Activated CD4-positive, alpha-beta T cell treated with anti-CD3 and anti-CD28 coated beads, Interleukin-2, amount 50 U/mL, for 1 hour (primary cell): Measurements from ENCODE around the gene SDF2.
"Not testable (repeated sequence)": the region's sequence is repeated elsewhere in the genome, so short reads cannot be mapped to it uniquely, and the experiment has no call there.

Experiments used
- DNase-seq: peaks from one replicate; pipeline ENCODE4 v3.0.0-alpha.2; 2020

The SDF2 gene

DNA sequence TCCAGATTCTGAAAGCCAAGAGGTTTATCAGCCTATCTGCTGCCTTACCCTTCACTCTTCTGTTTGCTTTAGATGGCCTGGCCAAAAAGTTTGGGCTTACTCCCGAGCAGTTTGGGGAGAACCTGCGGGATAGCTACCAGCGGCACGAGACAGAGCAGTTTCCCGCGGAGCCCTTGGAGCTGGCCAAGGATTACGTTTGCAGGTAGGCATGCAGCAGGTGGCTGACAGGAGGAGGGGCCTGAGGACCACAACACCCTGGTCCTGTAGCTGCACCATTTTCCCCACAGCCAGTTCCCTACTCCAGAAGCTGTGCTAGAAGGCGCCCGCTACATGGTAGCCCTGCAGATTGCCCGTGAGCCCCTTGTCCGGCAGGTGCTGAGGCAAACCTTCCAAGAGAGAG, 20.9 kb upstream of the SDF2 start:
- no peak for DNase-seq

DNA sequence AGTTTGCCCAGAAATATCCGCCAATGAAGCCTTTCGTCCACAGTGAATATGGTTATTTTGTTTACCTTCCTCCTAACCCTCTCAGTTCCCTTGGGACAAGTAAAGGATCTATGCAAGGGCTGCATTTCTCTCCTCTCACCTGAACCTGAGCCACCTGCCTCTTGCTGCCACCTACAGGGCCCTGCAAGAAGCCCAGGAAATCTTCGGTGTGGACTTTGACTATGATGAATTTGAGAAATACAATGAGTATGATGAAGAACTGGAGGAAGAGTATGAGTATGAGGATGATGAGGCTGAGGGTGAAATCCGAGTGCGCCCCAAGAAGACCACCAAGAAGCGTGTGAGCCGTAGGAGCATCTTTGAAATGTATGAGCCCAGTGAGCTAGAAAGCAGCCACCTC, 14.3 kb upstream of the SDF2 start:
- no peak for DNase-seq

DNA sequence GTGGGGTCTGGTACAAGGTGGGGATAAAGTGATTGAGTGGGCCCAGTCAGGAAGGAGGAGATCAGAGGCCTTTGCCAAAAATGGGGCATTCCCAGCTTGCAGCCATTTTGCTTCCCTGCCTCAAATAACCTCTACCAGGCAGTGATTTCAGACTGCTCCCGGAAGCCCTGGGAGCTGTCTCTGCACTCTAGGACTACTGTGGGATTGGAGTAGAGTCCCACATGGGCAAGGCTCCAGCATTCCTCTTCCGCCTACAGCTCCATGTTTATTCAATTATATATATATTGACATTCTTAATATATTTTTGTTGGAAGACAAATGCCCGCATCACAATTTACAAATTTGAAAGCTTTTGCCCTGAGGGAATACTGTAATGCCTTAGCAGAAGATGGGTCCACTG, 13.8 kb upstream of the SDF2 start:
- no peak for DNase-seq

DNA sequence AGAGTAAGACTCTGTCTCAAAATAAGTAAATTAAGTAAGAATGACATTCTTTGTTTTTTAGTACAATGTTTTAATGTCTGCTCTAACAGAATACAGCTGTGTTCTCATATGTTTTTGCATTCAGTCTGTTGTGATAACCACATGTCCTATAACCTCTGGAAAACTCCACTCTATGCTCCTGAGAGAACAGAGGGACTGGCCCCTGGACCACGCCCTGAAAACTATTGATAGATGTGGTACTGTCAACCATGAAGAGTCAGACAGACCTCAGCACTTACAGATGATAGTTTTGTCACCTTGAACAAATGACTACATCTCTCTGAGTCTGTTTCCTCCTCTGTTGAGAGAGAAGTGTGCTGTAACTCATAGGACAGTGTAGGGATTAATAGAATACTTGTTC, 8.2 kb upstream of the SDF2 start:
- no peak for DNase-seq

DNA sequence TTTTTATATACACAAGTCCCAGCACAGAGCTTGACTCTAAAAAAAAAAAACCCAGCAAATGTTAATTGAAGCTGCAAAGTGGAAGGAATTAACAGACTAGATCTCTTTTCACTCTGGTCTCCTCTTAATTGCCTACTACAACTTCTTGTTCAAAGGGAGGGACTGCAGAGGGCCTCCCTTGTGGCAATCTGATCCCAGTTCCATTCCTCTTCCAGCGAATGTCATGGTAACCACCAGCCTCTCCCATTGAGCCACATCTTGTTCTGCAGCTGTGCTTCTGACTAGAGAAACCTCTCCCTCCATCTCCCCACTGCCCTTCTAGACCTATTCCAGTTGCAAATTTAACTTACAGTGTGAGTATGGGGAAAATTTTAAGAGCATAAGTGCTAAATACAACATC, 6.2 kb upstream of the SDF2 start:
- no peak for DNase-seq

DNA sequence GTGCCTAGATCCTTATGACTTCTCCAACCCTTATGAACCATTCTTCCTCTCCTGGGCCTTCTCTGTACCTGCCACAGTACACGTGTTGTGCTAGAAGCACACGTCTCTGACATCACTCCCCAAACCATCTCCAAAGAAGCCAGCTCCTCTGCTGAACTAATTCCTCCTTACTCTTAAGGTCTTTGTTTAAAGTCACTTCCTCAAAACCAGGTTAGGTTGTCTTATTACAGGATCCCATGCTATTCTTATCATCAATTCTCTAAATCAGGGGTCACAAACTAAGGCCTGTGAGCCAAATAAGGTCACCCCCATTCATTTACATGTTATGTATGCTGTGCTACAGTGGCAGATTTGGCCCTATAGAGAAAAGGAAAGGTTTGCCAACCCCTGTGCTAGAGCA, 4.3 kb upstream of the SDF2 start:
- DNase-seq, result no peak

DNA sequence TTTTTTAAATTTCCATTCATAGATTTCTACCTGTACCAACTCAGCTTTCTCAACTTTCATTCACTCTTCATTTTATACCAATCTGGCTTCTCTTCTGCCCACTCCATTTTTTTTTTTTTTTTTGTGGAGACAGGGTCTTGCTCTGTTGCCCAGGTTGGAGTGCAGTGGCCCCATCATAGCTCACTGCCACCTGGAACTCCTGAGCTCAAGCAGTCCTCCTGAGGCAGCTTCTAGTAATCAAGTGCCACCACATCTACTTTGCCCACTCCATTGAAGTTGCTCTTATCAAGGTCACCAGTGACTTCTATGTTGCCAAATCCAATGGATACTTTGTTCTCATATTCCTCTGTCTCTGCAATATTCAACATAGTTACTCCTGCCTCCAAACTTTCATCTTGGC, 2.0 kb upstream of the SDF2 start:
- no peak for DNase-seq

DNA sequence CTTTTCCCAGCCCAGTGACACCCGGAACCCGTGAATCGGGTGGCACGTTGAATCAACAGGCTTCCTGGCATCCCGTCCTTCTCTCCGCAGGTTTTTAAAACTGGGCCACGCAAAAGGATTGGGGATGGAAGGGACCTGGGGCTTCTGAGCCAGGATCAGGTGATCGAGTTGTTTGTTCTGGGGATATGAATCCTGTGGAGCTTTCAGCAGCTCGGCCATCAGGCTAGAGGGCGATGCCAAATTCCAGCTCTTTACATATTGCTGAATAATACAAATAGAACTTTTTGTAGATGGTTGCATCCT, 772 bp upstream of the SDF2 start:
- no peak for DNase-seq

DNA sequence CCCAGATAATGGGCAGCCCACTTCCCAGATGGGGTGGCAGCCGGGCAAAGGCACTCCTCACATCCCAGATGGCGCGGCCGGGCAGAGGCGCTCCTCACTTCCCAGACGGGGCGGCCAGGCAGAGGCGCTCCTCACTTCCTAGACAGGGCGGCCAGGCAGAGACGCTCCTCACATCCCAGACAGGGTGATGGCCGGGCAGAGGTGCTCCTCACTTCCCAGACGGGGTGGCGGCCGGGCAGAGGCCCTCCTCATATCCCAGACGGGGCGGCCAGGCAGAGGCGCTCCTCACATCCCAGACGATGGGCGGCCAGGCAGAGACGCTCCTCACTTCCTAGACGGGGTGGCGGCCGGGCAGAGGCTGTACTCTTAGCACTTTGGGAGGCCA, 2.2 kb downstream of the SDF2 start:
- DNase-seq, result not testable (repeated sequence)

DNA sequence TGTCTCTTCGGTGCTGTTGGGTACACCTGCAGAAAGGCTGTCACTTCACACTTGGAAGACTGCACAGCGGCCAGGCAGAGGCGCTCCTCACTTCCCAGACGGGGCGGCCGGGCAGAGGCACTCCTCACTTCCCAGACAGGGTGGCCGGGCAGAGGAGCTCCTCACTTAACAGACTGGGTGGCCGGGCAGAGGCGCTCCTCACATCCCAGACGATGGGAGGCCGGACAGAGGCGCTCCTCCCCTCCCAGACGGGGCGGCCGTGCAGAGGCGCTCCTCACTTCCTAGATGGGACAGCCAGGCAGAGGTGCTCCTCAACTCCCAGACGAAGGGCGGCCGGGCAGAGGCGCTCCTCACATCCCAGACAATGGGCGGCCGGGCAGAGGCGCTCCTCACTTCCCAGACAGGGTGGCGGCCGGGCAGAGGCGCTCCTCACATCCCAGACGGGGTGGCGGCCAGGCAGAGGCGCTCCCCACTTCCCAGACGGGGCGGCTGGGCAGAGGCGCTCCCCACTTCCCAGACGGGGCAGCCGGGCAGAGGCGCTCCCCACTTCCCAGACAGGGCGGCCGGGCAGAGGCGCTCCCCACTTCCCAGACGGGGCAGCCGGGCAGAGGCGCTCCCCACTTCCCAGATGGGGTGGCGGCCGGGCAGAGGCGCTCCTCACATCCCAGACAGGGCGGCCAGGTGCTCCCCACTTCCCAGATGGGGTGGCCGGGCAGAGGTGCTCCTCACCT, 2.8 kb downstream of the SDF2 start:
- DNase-seq, result not testable (repeated sequence)

DNA sequence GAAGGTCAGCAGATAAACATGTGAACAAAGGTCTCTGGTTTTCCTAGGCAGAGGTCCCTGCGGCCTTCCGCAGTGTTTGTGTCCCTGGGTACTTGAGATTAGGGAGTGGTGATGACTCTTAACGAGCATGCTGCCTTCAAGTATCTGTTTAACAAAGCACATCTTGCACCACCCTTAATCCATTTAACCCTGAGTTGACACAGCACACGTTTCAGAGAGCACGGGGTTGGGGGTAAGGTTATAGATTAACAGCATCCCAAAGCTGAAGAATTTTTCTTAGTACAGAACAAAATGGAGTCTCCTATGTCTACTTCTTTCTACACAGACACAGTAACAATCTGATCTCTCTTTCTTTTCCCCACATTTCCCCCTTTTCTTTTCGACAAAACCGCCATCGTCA, 3.4 kb downstream of the SDF2 start:
- not testable (repeated sequence) for DNase-seq

DNA sequence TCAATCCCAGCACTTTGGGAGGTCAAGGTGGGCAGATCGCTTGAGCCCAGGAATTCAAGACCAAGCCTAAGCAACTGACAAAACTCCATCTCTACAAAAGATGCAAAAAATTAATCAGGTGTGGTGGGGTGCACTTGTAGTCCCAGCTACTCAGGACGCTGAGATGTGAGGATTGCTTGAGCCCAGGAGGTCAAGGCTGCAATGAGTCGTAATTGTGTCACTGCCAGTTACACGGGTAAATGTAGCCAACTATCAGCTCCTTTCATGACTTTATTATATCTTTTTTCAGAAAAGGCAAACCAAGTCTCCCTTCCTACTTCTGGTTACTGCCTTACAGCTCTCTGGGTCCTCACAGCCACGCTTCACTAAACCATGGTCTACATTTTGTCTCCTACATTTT, 4.0 kb downstream of the SDF2 start:
- no peak for DNase-seq

DNA sequence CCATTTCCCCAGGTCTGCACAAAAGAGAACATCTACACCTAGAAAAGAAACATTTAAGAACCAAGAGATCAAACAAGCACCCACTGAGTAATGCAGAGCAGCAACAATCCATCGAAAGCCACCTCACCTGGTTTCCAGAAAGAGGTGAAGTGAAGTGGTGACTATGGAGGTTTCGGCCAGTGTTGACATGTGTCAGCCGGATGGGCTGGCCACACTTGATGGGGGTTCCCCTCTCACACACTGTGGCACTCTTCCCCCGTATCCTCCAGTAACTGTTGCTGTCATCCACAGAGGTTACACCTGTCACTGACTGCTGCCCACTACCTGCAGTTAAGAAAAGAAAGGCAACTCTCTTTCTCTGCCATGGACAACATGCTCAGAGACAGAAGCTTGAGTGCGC, 6.5 kb downstream of the SDF2 start:
- DNase-seq, result no peak

DNA sequence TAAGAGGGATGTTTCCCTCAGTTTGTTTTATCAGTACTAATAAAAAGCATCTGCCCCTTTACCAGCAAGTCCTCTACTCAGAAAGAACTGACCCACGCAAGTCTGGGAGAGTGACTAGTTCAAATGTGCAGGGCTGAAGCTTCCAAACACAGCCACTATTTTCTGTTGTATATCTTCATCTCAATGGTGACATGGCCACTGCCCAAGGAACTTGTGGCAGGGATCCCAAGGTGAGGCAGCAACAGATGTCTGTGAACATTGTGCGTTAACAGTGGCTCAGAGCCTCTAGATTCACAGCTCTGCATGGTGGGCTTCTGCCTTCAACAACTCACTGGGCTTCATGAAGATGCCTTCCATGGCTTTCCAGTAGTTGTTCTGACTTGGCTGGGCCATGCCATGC, 13.0 kb downstream of the SDF2 start:
- DNase-seq, result no peak

DNA sequence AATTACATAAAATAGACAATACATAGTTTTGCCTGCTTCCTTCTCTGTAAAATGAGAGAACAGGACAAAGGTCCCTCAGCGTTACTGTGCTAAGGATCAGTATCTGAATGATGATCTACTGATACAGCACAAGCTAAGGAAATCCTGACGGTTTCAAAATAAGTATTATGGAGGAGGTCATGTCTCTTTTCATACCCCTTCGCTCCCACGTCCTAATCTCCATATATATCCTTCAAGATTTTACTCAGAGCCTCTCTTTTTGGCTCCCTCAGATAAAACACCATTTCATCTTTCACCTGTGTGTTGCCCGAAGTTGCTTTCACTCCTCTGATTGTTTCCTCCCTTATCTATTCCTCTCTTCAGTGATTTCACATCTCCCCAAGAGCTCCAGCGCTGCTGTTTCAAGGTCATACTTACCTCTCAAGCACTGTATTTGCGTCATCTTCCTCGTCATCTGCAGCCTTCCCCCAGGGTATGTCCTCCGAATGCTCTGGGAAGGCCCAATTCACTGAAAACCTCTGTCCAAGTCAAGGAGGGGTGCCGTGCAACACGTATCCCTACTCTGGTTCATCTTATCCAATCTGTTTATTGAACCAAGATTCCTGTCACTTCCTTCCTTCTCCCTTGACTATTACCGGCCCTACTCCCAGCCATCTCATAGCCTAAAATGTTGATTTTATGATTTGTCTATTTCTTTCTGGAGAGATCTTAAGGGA, 15.5 kb downstream of the SDF2 start:
- no peak for DNase-seq

DNA sequence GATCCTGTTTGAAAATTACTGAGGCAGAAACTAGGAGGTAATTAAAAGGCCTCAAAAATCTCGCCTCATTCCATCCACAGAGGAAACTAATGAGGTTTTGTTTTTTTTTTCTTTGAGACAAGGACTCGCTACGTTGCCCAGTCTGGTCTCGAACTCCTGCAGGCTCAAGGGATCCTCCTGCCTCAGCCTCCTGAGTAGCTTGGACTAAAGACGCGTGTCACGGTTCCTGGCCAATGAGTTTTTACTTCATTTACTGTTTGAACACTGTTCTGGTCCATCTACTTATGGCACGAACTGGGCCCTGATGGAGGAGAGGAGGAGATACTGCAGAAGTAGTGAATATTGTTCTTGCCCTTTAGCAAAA, 16.1 kb downstream of the SDF2 start:
- no peak for DNase-seq

DNA sequence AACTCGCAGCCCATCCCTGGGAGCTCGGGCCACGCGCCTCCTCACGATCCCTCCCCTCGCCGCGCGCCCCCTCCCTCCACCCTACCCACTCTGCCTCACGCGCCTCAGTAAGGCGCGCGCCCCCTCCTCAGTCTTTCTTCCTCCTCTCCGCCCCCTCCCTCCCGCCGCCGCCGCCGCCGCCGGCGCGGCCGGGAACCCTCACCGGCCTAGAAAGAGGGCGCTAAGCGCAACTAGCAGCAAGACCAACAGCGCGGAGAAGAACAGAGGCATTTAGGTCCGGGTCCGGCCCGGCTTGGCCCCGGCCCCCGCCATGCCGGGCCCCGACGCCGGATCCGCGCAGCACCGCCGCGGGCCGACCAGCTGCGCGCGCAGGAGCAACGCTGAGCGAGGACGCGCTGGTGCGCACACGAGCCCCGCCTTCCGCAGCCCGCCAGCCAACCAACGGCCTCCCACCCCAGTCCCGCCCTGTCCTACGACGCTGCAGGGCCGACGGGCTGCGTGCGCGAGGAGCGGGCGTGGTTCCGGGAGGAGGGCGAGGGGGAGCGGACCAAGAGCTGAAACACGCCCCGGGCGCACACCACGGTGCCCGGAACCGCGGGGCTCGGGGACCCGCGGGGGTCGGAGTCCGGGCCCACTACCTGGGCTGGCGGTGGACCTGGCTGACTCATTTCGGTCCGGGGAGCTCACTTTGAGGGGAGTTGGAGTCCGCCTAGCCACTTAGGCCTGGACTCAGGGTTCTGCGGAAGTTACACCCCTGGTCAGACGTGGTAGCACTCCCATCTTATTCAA, 16.7 kb downstream of the SDF2 start, which contains the start of gene BLTP2:
Gene BLTP2 (minus strand): TSS at position 372 of the 789 bp plus-strand sequence. CDS start 102 bp downstream, at position 270.
- peak; percentile 95 for DNase-seq

DNA sequence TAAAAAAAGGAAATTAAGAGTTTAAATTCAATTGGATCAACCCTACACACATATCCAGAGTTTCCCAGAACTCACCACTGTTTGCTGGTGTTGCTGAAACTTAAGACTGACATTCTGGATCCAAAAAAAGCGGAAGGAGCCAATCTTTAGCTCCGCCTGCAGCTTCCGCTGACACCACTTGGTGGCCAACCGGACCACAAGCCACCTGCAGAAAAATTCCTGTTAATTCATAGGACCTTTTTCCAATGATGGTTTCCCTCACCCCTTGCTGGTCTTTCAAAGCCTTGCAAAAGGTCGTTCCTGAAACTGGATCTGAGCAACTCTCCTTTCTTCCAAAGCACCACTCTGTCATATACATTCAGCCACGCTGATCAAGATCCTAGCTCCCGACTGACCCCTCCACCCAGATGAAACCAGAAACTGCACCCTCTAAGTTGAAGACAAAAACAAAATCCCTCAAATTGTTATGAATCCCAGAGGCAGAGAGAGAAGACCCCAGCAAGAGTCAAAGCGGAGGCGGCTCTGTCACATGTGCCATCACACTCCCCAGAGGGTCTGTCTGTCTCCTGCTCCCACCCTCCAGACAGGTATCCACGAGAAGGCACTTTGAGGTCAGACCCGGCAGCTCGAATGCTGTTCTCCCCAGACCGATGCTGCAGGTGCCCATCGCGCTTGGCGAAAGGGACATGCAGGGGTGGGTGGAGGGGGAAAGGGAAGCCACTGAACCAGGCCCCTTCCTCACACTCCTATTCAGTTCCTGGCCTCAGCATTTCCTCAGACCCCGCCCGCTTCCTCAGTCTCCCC, 17.5 kb downstream of the SDF2 start:
- DNase-seq, result peak; percentile 12

DNA sequence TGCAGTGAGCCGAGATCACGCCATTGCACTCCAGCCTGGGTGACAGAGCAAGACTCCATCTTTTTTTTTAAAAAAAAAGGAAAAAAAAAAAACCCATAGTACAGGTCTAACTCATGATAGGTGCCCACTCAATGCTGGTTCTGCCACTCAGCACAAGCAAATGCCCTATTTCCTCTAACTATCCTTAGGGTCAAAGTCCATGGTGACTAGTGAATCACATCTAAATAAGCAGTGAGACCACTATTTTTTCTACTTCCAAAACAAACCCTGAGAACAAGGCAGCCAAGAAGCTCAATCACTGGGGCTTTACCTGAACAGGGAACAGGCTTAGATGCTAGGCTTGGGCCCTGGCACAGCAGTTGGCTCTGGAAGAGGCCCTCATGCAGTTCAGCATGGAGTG, 20.1 kb downstream of the SDF2 start:
- no peak for DNase-seq

DNA sequence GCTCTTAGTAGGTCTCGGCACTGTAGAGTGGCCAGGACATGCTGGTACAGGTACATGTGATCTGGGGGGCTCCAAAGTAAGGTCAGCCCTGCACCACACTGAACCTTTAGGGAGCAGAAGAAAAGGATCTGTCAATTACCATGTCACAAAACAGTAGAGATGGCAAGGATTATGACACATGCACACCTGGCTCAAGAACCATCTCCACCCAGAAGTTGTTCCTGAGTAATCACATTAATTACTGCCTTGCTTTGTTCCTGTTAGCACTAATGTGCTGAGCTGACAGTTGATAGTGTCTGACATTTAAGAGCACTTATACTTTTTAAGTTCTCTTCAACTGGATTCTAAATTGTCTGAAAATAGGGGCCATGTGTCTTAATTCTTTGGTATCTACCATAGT, 26.2 kb downstream of the SDF2 start:
- no peak for DNase-seq

DNA sequence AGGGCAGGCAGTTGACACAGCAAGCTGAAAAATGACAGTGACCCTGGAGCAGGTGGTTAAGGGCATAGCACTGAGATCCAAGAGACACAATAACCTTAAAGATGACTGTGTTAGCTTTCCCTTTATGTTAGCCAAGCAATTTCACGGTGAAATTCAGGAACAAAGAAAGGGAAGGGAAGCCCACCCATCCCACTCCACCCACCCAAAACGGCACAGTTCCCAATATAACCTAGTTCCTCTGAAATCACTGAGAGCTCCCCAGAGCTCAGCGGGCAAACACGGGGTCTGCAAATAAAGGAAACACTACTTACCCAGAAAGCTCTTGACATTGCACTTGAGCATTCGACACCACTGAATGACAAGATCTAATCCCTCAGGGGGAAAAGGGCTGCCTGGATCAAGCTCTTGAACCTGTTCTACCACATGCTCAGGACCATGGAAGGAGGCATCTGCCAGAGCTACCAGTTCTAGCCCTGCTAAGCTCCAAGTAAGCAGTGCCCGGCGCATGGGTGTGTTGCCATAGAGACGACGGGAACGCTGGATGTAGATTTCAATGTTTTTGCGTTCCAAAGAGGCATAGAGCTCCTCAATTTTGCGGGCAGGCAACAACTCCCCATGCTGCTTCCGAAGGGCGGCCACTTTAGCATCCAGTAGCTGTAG, 27.4 kb downstream of the SDF2 start:
- DNase-seq, result no peak

DNA sequence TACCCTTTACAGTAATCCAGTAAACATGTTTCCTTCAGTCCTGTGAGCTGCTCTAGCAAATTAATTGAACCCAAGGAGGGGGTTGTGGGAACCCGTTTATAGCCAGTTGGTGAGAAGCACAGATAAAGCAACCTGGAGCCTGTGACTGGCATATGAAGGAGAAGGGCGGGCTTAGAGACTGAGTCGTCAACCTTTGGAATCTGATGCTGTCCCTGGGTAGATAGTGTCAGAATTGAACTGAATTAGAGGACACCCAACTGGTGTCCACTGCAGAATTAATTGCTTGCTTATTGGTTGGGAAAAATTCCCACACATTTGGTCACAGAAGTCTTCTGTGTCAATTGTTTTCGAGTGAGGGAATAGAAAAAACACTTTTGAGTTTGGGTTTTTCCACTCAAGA, 34.9 kb downstream of the SDF2 start:
- no peak for DNase-seq

DNA sequence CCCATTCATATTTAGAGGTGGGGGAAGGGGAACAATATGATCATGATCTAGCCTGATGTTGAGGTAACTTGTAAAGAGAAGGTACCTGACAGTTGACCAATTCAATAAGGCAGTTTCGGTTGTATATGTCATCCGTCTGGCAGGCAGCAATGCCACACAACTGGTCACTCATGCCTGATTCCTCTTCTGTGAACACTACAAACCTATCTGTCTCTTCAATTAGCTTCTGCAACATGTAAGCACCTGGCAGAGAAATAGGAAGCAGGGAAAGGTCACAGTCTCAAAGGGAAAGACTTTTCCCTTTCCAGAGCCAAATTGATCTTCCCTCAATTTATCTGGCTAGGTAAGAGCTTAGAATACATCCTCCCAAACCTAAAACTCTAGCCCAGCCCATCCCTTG, 37.6 kb downstream of the SDF2 start:
- no peak for DNase-seq
